B cell (primary cell): ENCODE measurements around the gene TM9SF4. TPM values are rescaled to one million over a fixed set of nuclear protein-coding genes. Genes with fewer than 3 reads are reported as not detected.

Source experiments
- ATAC-seq: fragments of 200-7000 bp; cut with Tn5 transposase; one replicate; pipeline ENCODE4 v1.10.0; 2021; ENCODE audit warnings: low read depth, mild to moderate bottlenecking, moderate number of reproducible peaks, moderate library complexity
- CTCF ChIA-PET: fragments of 350-600 bp; sonication (Branson Sonifier 250); formaldehyde crosslinking; loops from one replicate; lab custom pipeline; 2021; ENCODE audit warnings: antibody characterized with exemption, inconsistent platforms; lab: Charles Lee
- POLR2A ChIA-PET: fragments of 350-600 bp; sonication (Branson Sonifier 250); formaldehyde crosslinking; loops from one replicate; lab custom pipeline; 2021; ENCODE audit warnings: antibody characterized with exemption; lab: Charles Lee
- DNase-seq: peaks from one replicate; pipeline ENCODE4 v3.0.0; 2013
- H2AFZ ChIP-seq: 2 replicates; pipeline ENCODE4 v1.6.1; 2012; ENCODE audit warnings: mild to moderate bottlenecking, low read depth, low read length; ENCODE audit not compliant: insufficient read depth, poor library complexity, severe bottlenecking
- H3K27ac ChIP-seq, 2 donors: 1 replicate in 1 of 2; 2 replicates in 1 of 2; pipeline ENCODE4 v1.5.1; 2012 to 2013; ENCODE audit warnings: low read length in 2 of 2, mild to moderate bottlenecking in 2 of 2, moderate library complexity in 1 of 2
- H3K27me3 ChIP-seq, 4 experiments: fragments of 200-600 bp in 1 of 4; sonication (generic) in 1 of 4; replicated peaks in 1 of 4; 1 replicate in 2 of 4; 2 replicates in 2 of 4; pipeline versions ENCODE4 v1.6.1 to v1.7.0; 2013 to 2016; ENCODE audit warnings: low read length in 3 of 4, mild to moderate bottlenecking in 2 of 4, mixed read lengths in 1 of 4, moderate library complexity in 1 of 4; ENCODE audit not compliant: insufficient read depth in 4 of 4, control insufficient read depth in 3 of 4; ENCODE audit errors: control extremely low read depth in 1 of 4
- H3K36me3 ChIP-seq, 2 experiments: replicated peaks in 1 of 2; 1 replicate in 1 of 2; 2 replicates in 1 of 2; pipeline versions ENCODE4 v1.6.1 to v1.7.1; 2013; ENCODE audit warnings: low read length in 1 of 2; ENCODE audit not compliant: insufficient read depth in 2 of 2, control insufficient read depth in 1 of 2; ENCODE audit errors: control extremely low read depth in 1 of 2, extremely low read depth in 1 of 2
- H3K4me1 ChIP-seq, 2 donors: fragments of 200-600 bp in 1 of 2; sonication (generic) in 1 of 2; 1 replicate in 1 of 2; 2 replicates in 1 of 2; pipeline versions ENCODE4 v1.5.1 to v1.6.1; 2013 to 2017; ENCODE audit warnings: low read length in 2 of 2; ENCODE audit not compliant: control insufficient read depth in 2 of 2, insufficient read depth in 2 of 2
- H3K4me2 ChIP-seq: replicated peaks from 2 replicates; pipeline ENCODE3; 2012; ENCODE audit warnings: mild to moderate bottlenecking, low read depth, low read length; ENCODE audit not compliant: poor library complexity, severe bottlenecking
- H3K4me3 ChIP-seq, 5 experiments: fragments of 200-600 bp in 1 of 5; sonication (generic) in 1 of 5; 1 replicate in 3 of 5; 2 replicates in 2 of 5; pipeline versions ENCODE4 v1.5.1 to v1.7.0; 2011 to 2016; ENCODE audit warnings: low read length in 4 of 5, mild to moderate bottlenecking in 4 of 5, low read depth in 2 of 5, control low read depth in 1 of 5, moderate library complexity in 1 of 5; ENCODE audit not compliant: insufficient read depth in 1 of 5; ENCODE audit errors: control extremely low read depth in 1 of 5, extremely low read depth in 1 of 5
- H3K79me2 ChIP-seq: fragments of 200-600 bp; sonication (generic); one replicate; pipeline ENCODE4 v1.6.0; 2016; ENCODE audit warnings: low read length; ENCODE audit not compliant: control insufficient read depth, insufficient read depth
- H3K9ac ChIP-seq: fragments of 200-600 bp; sonication (generic); 2 replicates; pipeline ENCODE4 v1.6.1; 2017; ENCODE audit warnings: mild to moderate bottlenecking, low read length, moderate library complexity
- H3K9me3 ChIP-seq, 3 donors: one replicate each; pipeline versions ENCODE4 v1.6.1 to v1.7.1; 2013; ENCODE audit warnings: low read length in 2 of 3; ENCODE audit not compliant: control insufficient read depth in 2 of 3, insufficient read depth in 1 of 3; ENCODE audit errors: control extremely low read depth in 1 of 3
- H4K20me1 ChIP-seq: 2 replicates; pipeline ENCODE4 v1.6.0; 2012; ENCODE audit warnings: mild to moderate bottlenecking, low read length; ENCODE audit not compliant: insufficient read depth, control insufficient read depth, poor library complexity, severe bottlenecking
- H3K27ac Mint-ChIP-seq: one replicate; pipeline ENCODE4 v1.8.0; 2021; ENCODE audit warnings: mixed read lengths
- H3K27me3 Mint-ChIP-seq: one replicate; pipeline ENCODE4 v1.8.0; 2021; ENCODE audit warnings: mixed read lengths
- H3K4me1 Mint-ChIP-seq: one replicate; pipeline ENCODE4 v1.8.0; 2021; ENCODE audit warnings: mixed read lengths
- H3K4me3 Mint-ChIP-seq: one replicate; pipeline ENCODE4 v1.8.0; 2021; ENCODE audit warnings: mixed read lengths
- H3K9me3 Mint-ChIP-seq: one replicate; pipeline ENCODE4 v1.8.0; 2022; ENCODE audit warnings: mixed read lengths; ENCODE audit not compliant: insufficient read depth
- CTCF ChIP-seq: fragments of 200-600 bp; IDR thresholded peaks from one replicate; pipeline ENCODE4 v1.8.0; 2022; ENCODE audit warnings: antibody characterized with exemption, mild to moderate bottlenecking
- EZH2 ChIP-seq: IDR thresholded peaks from 2 replicates; pipeline ENCODE4 v1.6.1; 2012; ENCODE audit warnings: borderline replicate concordance, low read depth, mild to moderate bottlenecking, moderate library complexity, low read length; ENCODE audit not compliant: insufficient read depth, poor library complexity, severe bottlenecking
- WGBS: methylation state at CpG from one replicate; pipeline ENCODE4 v1.1.5; 2013; ENCODE audit warnings: missing lambda C conversion rate; ENCODE audit not compliant: insufficient coverage; 5-methylcytosine and 5-hydroxymethylcytosine counted together
- intact Hi-C: fragments of 100-400 bp; cut with micrococcal nuclease; formaldehyde crosslinking; loops from one replicate; pipeline ENCODE4 v1.10.0; 2022
- polyA plus RNA-seq: library from polyadenylated mRNA; depleted of rRNA; stranded (reverse); fragments of >200 nt; gene quantifications from 2 replicates; pipeline ENCODE4 v1.2.3, GENCODE V29; 2012
- total RNA-seq, 2 donors: library from RNA; stranded (reverse); fragments of 120-200 nt in 1 of 2; gene quantifications; 1 replicate in 1 of 2; 2 replicates in 1 of 2; pipeline versions ENCODE4 v1.2.3 to v1.2.4, GENCODE V29; 2013 to 2022

The TM9SF4 gene
- total and polyA plus RNA-seq, 2 donors (not counting 1 experiment from before 2014, with no cell fraction given), result 23.5 to 53.8 TPM

- no peak for DNase-seq
- Mint-ChIP-seq H3K9me3 (no peaks in the 10 kb centered on the region), H3K27me3 (no peaks in the 10 kb centered on the region), H3K4me3 (no peak overlapping the region), H3K27ac (no peak overlapping the region), H3K4me1 (no peaks in the 10 kb centered on the region)
- Histone ChIP-seq H3K4me1 (no peaks in the 10 kb centered on the region), H3K27me3 (no peaks in the 10 kb centered on the region), H3K9me3 (no peaks in the 10 kb centered on the region), H3K4me2 (no peak overlapping the region), H3K36me3 (peaks cover 6 to 66% of the 10 kb centered on the region in 2 experiments), H3K27ac (no peak overlapping the region), H3K4me3 (no peak overlapping the region), H3K9ac (no peak overlapping the region), H4K20me1 (no peaks in the 10 kb centered on the region), H3K79me2 (no peaks in the 10 kb centered on the region), H2AFZ (no peak overlapping the region)
- intact Hi-C loops, result no loop called here
- 83% methylated on average over 2 of the region's 3 CpGs for WGBS
- TF ChIP-seq EZH2, result no peak
- TF ChIP-seq CTCF, result no peak
- CTCF ChIA-PET, result interaction anchor here (1.0 kb wide), 1 partner anchor 490 kb away, joined by 3 read pairs; no protein-coding TSS in a partner anchor
- no peak for ATAC-seq
- POLR2A ChIA-PET, result no interaction called here
These were observed 52.8 kb downstream of the TM9SF4 start for GRCh38 chr20:32162351-32162750.

- no peaks in the 10 kb centered on the region for H3K79me2 ChIP-seq
- H3K27me3 ChIP-seq, result no peaks in the 10 kb centered on the region
- peaks cover 6 to 54% of the 10 kb centered on the region in 2 experiments for H3K36me3 ChIP-seq
- Mint-ChIP-seq H3K9me3 (no peaks in the 10 kb centered on the region), H3K4me1 (no peaks in the 10 kb centered on the region), H3K27ac (no peak overlapping the region), H3K4me3 (no peak overlapping the region), H3K27me3 (no peaks in the 10 kb centered on the region)
- WGBS, result 88% methylated on average over 1 of the region's 5 CpGs
- ChIA-PET CTCF (no interaction called here), POLR2A (no interaction called here)
- H3K4me3 ChIP-seq, result no peak overlapping the region
- H3K4me1 ChIP-seq, result no peaks in the 10 kb centered on the region
- H4K20me1 ChIP-seq, result no peaks in the 10 kb centered on the region
- H3K4me2 ChIP-seq, result no peak overlapping the region
- no peak overlapping the region for H3K9ac ChIP-seq
- intact Hi-C loops, result no loop called here
- ATAC-seq (no peak), DNase-seq (no peak)
- TF ChIP-seq EZH2 (no peak), CTCF (no peak)
- H3K27ac ChIP-seq, result no peak overlapping the region
- H2AFZ ChIP-seq, result no peak overlapping the region
- H3K9me3 ChIP-seq, result no peaks in the 10 kb centered on the region
These were observed 54.4 kb downstream of the TM9SF4 start for GRCh38 chr20:32163951-32164350.
